KBM-7 (cell line): ENCODE measurements around the gene CMKLR1.

Source experiments
- DNase-seq: peaks from one replicate; pipeline ENCODE4 v3.0.0-alpha.2; 2015
- in situ Hi-C: fragments of 300-500 bp; cut with MboI; formaldehyde crosslinking; loops from 2 replicates; pipeline ENCODE4 v1.14.3; 2020; ENCODE audit warnings: low sequenced_read_pairs, low pct_unique_long_range_greater_than_20kb, mixed read lengths

Gene CMKLR1, protein sequence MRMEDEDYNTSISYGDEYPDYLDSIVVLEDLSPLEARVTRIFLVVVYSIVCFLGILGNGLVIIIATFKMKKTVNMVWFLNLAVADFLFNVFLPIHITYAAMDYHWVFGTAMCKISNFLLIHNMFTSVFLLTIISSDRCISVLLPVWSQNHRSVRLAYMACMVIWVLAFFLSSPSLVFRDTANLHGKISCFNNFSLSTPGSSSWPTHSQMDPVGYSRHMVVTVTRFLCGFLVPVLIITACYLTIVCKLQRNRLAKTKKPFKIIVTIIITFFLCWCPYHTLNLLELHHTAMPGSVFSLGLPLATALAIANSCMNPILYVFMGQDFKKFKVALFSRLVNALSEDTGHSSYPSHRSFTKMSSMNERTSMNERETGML

GRCh38 chr12:108338915-108339657 lies at the start of gene CMKLR1:
CMKLR1 (minus strand) TSS chr12:108339311; CDS start chr12:108293591, 45,720 bp downstream.
- in situ Hi-C loops = no loop called here

DNA sequence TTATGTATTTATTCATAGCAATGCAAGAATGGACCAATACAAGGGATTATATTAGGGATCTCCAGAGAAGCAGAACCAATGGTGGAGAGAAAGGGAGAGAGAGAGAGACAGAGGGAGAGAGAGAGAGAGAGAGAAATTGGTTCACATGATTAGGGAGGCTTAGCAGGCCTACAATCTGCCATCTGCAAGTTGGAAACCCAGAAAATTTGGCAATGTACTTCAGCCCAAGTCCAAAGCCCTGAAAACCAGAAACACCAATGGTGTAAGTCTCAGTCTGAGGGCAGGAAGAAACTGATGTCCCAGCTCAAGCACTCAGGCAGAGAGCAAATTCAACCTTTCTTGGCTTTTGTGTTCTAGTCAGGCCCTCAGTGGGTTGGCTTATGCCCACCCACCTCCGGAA lies 48.7 kb upstream of the CMKLR1 start:
- in situ Hi-C loops = no loop called here
- DNase-seq = no peak

More at GRCh38 chr12:108338915-108339657, at the start of gene CMKLR1:
- no peak for DNase-seq

GRCh38 chr12:108386709-108387360 lies 47.7 kb upstream of the CMKLR1 start:
- in situ Hi-C loops = no loop called here
- DNase-seq = no peak

DNA sequence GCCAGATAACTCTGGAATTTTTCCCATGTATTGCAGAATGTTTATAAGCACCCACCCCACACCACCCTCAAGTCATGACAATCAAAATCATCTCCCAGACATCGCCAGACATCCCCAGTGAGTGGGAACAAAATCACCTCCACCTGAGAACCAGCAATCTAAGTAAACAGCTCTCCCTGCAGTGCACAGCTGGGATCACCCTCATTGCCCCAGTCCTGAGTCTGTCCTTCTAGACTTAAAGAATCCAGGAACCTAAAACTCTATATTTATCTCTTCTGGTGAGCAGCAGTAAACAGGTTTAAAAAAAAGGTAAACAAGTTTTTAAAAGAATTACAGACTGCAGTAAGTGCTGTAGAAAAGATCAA lies 43.3 kb upstream of the CMKLR1 start:
- DNase-seq = no peak
- in situ Hi-C loops = no loop called here

GRCh38 chr12:108381787-108382436 lies 42.8 kb upstream of the CMKLR1 start:
- DNase-seq = peak; percentile 18
- in situ Hi-C loops = no loop called here

- no peak for DNase-seq
- in situ Hi-C loops = no loop called here
These were observed 41.3 kb upstream of the CMKLR1 start for GRCh38 chr12:108380382-108380781.

- no peak for DNase-seq
- in situ Hi-C loops = no loop called here
These were observed 40.7 kb upstream of the CMKLR1 start for GRCh38 chr12:108379823-108380222.

DNA sequence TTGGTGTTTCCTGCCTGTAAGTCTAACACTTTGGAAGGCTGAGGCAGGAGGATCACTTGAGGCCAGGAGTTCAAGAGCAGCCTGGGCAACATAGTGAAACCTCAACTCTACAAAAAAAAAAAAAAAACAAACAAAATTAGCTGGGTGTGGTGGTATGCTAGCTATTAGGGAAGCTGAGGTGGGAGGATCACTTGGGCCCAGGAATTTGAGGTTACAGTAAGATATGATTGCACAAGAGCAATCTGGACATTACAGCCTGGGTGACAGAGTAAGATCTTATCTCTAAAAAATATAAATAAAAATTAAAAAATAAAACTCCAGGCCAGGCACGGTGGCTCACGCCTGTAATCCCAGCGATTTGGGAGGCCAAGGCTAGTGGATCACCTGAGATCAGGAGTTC lies 39.8 kb upstream of the CMKLR1 start:
- DNase-seq = no peak
- in situ Hi-C loops = no loop called here

DNA sequence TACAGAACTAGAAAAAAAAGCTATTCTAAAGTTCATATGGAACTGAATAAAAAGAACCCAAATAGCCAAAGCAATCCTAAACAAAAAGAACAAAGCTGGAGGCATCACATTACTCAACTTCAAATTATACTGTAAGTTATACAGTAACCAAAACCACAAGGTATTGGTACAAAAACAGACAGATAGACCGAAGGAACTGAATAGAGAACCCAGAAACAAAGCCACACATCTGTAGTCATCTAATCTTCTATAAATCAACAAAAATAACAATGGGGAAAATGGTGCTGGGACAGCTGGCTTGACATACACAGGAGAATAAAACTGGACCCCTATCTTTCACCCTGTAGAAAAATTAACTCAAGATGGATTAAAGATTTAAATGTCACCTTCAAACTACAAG lies 38.1 kb upstream of the CMKLR1 start:
- DNase-seq = no peak
- in situ Hi-C loops = no loop called here

DNA sequence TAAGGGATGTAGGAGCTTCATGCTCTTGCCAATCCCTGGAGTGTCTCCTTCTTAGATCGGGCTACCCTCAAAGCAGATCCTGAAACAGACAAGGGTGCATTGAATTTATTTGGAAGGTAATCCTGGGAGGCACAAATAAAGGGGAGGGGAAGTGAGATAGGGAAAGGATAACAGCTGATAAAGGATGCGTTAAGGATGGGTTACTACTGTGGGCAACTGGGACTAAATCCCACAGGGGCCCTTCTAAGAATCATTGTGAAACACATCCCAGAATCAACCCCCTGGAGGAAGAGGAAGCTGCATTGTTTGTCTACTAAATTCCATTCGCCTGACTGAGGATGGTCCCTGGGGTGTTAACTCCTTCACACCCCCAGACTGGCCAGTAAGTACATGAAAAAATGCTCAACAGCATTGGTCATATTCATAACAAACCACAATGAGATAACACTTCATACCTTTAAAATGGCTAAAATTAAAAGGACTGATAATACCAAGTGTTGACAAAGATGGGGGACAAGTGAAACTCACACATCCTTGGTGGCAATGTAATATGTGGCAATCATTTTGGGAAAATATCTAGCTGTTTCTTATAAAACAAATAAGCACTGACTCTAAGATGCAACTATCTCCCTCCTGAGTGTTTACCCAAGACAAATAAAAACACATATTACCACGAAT lies 37.0 kb upstream of the CMKLR1 start:
- in situ Hi-C loops = no loop called here
- no peak for DNase-seq

- in situ Hi-C loops = no loop called here
- DNase-seq = no peak
These were observed 35.6 kb upstream of the CMKLR1 start for GRCh38 chr12:108374596-108375320.

DNA sequence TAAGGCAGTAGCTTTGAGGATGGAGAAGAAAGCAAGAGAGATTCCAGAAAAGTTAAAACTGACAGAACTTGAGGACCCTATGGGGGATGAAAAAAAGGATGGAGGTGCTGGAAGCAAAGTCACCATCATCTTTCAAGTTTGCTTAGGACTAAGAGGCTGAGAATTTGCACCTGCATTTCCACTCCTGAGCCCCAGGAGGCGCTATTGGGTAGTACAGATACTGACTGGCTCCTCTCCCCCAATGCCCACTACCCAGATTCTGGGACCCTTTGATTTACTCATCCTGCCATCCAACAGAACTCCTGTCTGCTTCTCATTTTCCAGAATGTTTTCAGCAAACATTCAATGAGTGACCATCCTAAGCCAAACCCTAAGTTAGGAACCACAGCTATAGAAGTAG lies 34.0 kb upstream of the CMKLR1 start:
- in situ Hi-C loops = no loop called here
- no peak for DNase-seq

GRCh38 chr12:108371801-108372344 lies 32.8 kb upstream of the CMKLR1 start:
- DNase-seq = no peak
- in situ Hi-C loops = no loop called here

DNA sequence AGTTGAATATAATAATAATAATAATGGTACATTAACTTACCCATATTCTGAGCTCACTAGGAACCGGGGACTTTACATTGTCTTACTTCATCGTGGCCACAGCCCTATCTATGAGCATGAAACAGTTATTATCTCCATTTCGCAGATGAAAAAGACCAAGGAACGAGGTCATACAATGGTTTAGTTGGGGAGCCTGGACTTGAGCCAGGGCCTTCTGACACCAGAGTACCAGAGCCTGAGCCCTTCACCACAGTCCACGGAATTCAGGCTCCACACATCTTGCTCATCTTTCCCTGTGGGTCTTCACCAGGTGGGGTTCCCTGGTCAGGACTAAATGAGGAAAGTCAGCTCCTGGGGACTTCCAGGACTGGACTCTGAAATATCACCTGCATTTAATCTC lies 31.3 kb upstream of the CMKLR1 start:
- DNase-seq = no peak
- in situ Hi-C loops = no loop called here

GRCh38 chr12:108369736-108370396 lies 30.8 kb upstream of the CMKLR1 start:
- in situ Hi-C loops = no loop called here
- DNase-seq = no peak

DNA sequence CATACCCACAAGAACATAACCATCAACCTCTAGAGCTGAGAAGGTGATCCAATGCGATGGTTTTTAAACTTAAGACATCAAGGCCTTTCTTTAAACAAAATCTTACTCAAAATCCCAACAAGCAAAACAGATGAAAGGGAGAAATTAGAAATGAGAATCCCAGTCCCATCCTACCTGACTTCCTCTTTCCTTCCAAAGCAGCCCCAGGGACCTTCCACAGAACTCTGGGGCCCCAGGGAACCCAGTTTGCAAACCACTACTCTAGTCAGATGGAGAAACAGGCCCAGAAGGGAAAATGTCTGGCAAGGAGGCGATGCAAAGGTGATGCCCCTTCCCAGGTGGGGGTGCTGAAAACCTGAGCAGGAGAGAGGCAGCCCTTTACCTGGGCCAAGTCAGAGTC lies 29.0 kb upstream of the CMKLR1 start:
- in situ Hi-C loops = no loop called here
- no peak for DNase-seq

GRCh38 chr12:108367436-108367835 lies 28.3 kb upstream of the CMKLR1 start:
- in situ Hi-C loops = no loop called here
- DNase-seq = no peak

DNA sequence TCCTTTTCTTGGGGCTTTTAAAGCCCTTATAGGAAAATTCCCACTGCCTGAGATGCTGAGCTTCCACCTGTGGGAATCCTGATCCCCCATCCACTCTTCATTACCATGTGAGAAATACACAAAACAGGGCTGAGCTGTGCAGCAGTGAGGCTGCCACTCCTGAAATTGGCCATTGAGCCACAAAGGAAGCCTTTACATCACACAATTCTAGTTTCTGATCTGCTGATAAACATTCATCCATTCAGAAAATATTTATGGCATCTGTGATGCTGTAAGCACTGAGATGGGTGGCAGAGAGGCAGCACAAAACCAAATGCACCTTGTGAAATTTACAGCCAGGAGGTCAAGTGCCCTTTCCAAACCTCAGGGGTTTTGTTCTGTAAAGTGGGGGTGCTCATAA lies 26.2 kb upstream of the CMKLR1 start:
- no peak for DNase-seq
- in situ Hi-C loops = no loop called here
